Ovary (tissue), 3 donors: Measurements from ENCODE around the gene KIF5B.

Source experiments
- CTCF ChIP-seq, 3 donors: fragments of 450-650 bp in 2 of 3; fragments of 200-600 bp in 1 of 3; IDR thresholded peaks; one replicate each; pipeline versions ENCODE4 v1.5.1 to v1.8.0; 2016 to 2022; ENCODE audit warnings: antibody characterized with exemption in 3 of 3, mild to moderate bottlenecking in 1 of 3
- EP300 ChIP-seq: sonication (generic); formaldehyde crosslinking; IDR thresholded peaks from one replicate; pipeline ENCODE4 v1.6.1; 2017; ENCODE audit warnings: antibody characterized with exemption
- POLR2A ChIP-seq: fragments of 450-650 bp; IDR thresholded peaks from one replicate; pipeline ENCODE4 v1.6.1; 2017; ENCODE audit warnings: antibody characterized with exemption, mild to moderate bottlenecking, moderate library complexity
- donor health status: DM: no; HTN: no; CAD: no.

DNA sequence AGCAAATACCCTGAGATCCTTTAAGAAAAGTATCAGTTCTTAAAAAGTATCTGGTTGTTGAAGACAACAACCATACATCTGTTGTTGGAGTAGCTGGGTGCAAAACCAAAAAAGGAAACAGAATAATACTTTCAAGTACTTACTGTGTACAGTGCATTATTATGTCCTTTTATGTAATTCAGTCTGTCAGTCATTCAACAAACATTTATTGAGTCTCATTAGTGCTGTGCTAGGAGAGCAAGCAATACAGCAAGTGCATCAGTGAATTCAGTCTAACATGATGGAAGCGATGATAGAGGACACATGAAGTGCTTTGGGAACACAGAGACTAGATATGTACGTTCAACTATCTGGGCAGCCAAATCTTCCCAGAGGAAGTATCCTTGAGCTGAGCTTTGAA lies 37.4 kb upstream of the KIF5B start:
- no peak for TF ChIP-seq POLR2A
- no peak for TF ChIP-seq CTCF (IDR thresholded peaks at IDR 0.05)
- TF ChIP-seq EP300: no peak
